ENCODE results near the gene ZDHHC8.

GRCh38 chr22:20156611-20157429, 25.2 kb downstream of the ZDHHC8 start:
- TF ChIP-seq POLR2A (IDR thresholded peaks at IDR 0.05) (no peak), CTCF (IDR thresholded peaks at IDR 0.05) (peak; percentile 99 to 100 (median 99)), POLR2AphosphoS5 (IDR thresholded peaks at IDR 0.05) (no peak)

Data from breast epithelium (tissue), 3 donors.